ENCODE results near the gene STARD5.

STARD5 gene

GRCh38 chr15:81338170-81339007 is 14.4 kb upstream of the STARD5 start:
- TF ChIP-seq EP300 (IDR thresholded peaks at IDR 0.05; ENCODE audit: borderline replicate concordance) (no peak), REST (IDR thresholded peaks at IDR 0.05; ENCODE audit: low read depth) (no peak), ZBTB7A (IDR thresholded peaks at IDR 0.05; ENCODE audit: low read depth) (no peak), TEAD4 (IDR thresholded peaks at IDR 0.05) (no peak), TAF1 (IDR thresholded peaks at IDR 0.05; ENCODE audit: low read depth) (no peak), CREB1 (IDR thresholded peaks at IDR 0.05; ENCODE audit: low read depth) (no peak), CEBPB (IDR thresholded peaks at IDR 0.05) (no peak), MAX (IDR thresholded peaks at IDR 0.05) (no peak), TCF12 (IDR thresholded peaks at IDR 0.05; ENCODE audit: low read depth) (no peak)

GRCh38 chr15:81337713-81338157 is 13.8 kb upstream of the STARD5 start:
- TF ChIP-seq CEBPB (IDR thresholded peaks at IDR 0.05) (no peak), ZBTB7A (IDR thresholded peaks at IDR 0.05; ENCODE audit: low read depth) (no peak)

GRCh38 chr15:81337241-81337640 is 13.3 kb upstream of the STARD5 start:
- TF ChIP-seq RAD21 (IDR thresholded peaks at IDR 0.05; ENCODE audit: low read depth) (no peak), USF1 (IDR thresholded peaks at IDR 0.05) (no peak), EP300 (IDR thresholded peaks at IDR 0.05; ENCODE audit: borderline replicate concordance) (no peak)

GRCh38 chr15:81336568-81336967 is 12.6 kb upstream of the STARD5 start:
- TF ChIP-seq RAD21 (IDR thresholded peaks at IDR 0.05; ENCODE audit: low read depth), result peak; percentile 65
- TF ChIP-seq NFIC (IDR thresholded peaks at IDR 0.05), result no peak
- TF ChIP-seq USF1 (IDR thresholded peaks at IDR 0.05), result no peak

GRCh38 chr15:81335631-81336030 is 11.7 kb upstream of the STARD5 start:
- TF ChIP-seq EP300 (IDR thresholded peaks at IDR 0.05; ENCODE audit: borderline replicate concordance), result no peak
- TF ChIP-seq MAX (IDR thresholded peaks at IDR 0.05), result no peak
- no peak for TF ChIP-seq FOXM1 (IDR thresholded peaks at IDR 0.05; ENCODE audit: borderline replicate concordance, low read depth)
- TF ChIP-seq TAF1 (IDR thresholded peaks at IDR 0.05; ENCODE audit: low read depth), result no peak
- no peak for TF ChIP-seq RAD21 (IDR thresholded peaks at IDR 0.05; ENCODE audit: low read depth)
- TF ChIP-seq YY1 (IDR thresholded peaks at IDR 0.05; ENCODE audit: low read depth), result no peak
- no peak for TF ChIP-seq USF1 (IDR thresholded peaks at IDR 0.05)
- TF ChIP-seq CREB1 (IDR thresholded peaks at IDR 0.05; ENCODE audit: low read depth), result no peak
- no peak for TF ChIP-seq ZBTB7A (IDR thresholded peaks at IDR 0.05; ENCODE audit: low read depth)
- TF ChIP-seq TEAD4 (IDR thresholded peaks at IDR 0.05), result no peak
- TF ChIP-seq EGR1 (IDR thresholded peaks at IDR 0.05), result no peak

GRCh38 chr15:81334768-81335435 is 11.0 kb upstream of the STARD5 start:
- TF ChIP-seq CREB1 (IDR thresholded peaks at IDR 0.05; ENCODE audit: low read depth), result no peak

- TF ChIP-seq TEAD4 (IDR thresholded peaks at IDR 0.05) (no peak), FOXM1 (IDR thresholded peaks at IDR 0.05; ENCODE audit: borderline replicate concordance, low read depth) (no peak), TAF1 (IDR thresholded peaks at IDR 0.05; ENCODE audit: low read depth) (no peak), NFIC (IDR thresholded peaks at IDR 0.05) (no peak), TCF12 (IDR thresholded peaks at IDR 0.05; ENCODE audit: low read depth) (no peak), YY1 (IDR thresholded peaks at IDR 0.05; ENCODE audit: low read depth) (no peak), EGR1 (IDR thresholded peaks at IDR 0.05) (no peak), REST (IDR thresholded peaks at IDR 0.05; ENCODE audit: low read depth) (no peak), USF1 (IDR thresholded peaks at IDR 0.05) (no peak), CREB1 (IDR thresholded peaks at IDR 0.05; ENCODE audit: low read depth) (no peak), CEBPB (IDR thresholded peaks at IDR 0.05) (no peak), EP300 (IDR thresholded peaks at IDR 0.05; ENCODE audit: borderline replicate concordance) (no peak), RAD21 (IDR thresholded peaks at IDR 0.05; ENCODE audit: low read depth) (no peak), MAX (IDR thresholded peaks at IDR 0.05) (no peak), ZBTB7A (IDR thresholded peaks at IDR 0.05; ENCODE audit: low read depth) (no peak)
These were observed 9.4 kb upstream of the STARD5 start for GRCh38 chr15:81333363-81333762.
